Right lobe of liver (tissue), 4 donors: Measurements from ENCODE around the gene SRR.

Experiments
- CTCF ChIP-seq, 4 donors: fragments of 200-600 bp in 3 of 4; fragments of 450-650 bp in 1 of 4; IDR thresholded peaks; one replicate each; pipeline versions ENCODE4 v1.5.1 to v1.8.0; 2016 to 2022; ENCODE audit warnings: antibody characterized with exemption in 4 of 4, mild to moderate bottlenecking in 2 of 4
- POLR2A ChIP-seq: fragments of 450-650 bp; IDR thresholded peaks from one replicate; pipeline ENCODE4 v1.6.1; 2017; ENCODE audit warnings: antibody characterized with exemption, mild to moderate bottlenecking
- donor health status: DM: no; HTN: no; CAD: no.
- donor health status: DM: no; HTN: no; CAD: no.
- donor health status: DM: no; HTN: yes; CAD: no.

GRCh38 chr17:2364763-2365116 is 61.0 kb downstream of the SRR start:
- TF ChIP-seq CTCF (IDR thresholded peaks at IDR 0.05) (no peak), POLR2A (no peak)
